GM12878 (cell line): ENCODE measurements around the gene BAIAP2L1.

ENCODE experiments used
- BHLHE40 ChIP-seq, 2 experiments: fragments of 450-650 bp in 1 of 2; IDR thresholded peaks; 2 replicates each; pipeline ENCODE4 v1.6.1; 2011 to 2017; ENCODE audit warnings: low read depth in 2 of 2, borderline replicate concordance in 1 of 2, improper control_type of control experiment in 1 of 2, low read length in 1 of 2, mild to moderate bottlenecking in 1 of 2
- EZH2 ChIP-seq: IDR thresholded peaks from 2 replicates; pipeline ENCODE4 v1.6.1; 2012; ENCODE audit warnings: low read depth, mild to moderate bottlenecking, control low read depth, inconsistent platforms, low read length, borderline replicate concordance; ENCODE audit not compliant: control insufficient read depth
- MYB ChIP-seq: fragments of 150-350 bp; IDR thresholded peaks from 2 replicates; pipeline ENCODE4 v1.6.1; 2014; ENCODE audit warnings: mild to moderate bottlenecking, low read depth, low read length, borderline replicate concordance
- NR2C2 ChIP-seq: IDR thresholded peaks from 2 replicates; pipeline ENCODE4 v1.6.1; 2011; ENCODE audit warnings: borderline replicate concordance, low read depth; ENCODE audit not compliant: control insufficient read depth, insufficient read length
- POLR2AphosphoS5 ChIP-seq: IDR thresholded peaks from 2 replicates; pipeline ENCODE4 v1.6.1; 2011; ENCODE audit warnings: mild to moderate bottlenecking, low read length, inconsistent platforms

DNA sequence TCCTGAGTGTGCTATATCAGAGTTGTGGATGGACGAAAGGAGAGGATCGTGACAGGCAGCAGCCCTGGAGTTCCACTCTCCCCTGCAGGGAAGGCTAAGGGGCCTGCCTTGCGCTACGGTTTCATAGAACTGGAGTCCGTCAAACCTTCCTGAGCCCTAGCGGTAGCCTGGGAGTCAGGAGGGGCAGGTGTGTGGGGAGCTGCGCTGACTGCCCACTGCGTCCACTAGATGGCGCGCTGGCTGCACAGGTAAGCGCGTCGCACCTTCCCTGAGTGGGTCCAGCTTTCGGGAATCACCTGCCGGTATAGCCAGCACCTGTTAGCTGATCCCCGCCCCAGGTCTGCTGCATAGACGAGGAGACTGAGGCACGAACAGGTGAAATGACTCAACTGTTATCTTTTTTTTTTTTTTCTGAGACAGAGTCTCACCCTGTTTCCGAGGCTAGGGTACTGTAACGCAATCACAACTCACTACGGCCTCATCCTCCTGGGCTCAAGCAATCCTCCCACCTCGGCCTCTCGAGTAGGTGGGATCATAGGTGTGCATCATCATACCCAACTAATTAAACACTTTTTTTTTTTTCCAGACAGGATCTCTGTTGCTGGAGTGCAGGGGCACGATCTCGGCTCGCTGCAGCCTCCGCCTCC is 20.2 kb upstream of the BAIAP2L1 start:
- TF ChIP-seq NR2C2 (no peak), BHLHE40 (IDR thresholded peaks at IDR 0.05; ENCODE audit: borderline replicate concordance in 1 of 2, low read depth in 2 of 2, low read length in 1 of 2) (no peak), POLR2AphosphoS5 (no peak), EZH2 (no peak), MYB (no peak)
